NCI-H2029 (cell line): ENCODE results near the gene TBXAS1.

Experiments used
- DNase-seq: peaks from one replicate; lab custom pipeline; 2025; lab: John Stamatoyannopoulos, UW

Gene TBXAS1

DNA sequence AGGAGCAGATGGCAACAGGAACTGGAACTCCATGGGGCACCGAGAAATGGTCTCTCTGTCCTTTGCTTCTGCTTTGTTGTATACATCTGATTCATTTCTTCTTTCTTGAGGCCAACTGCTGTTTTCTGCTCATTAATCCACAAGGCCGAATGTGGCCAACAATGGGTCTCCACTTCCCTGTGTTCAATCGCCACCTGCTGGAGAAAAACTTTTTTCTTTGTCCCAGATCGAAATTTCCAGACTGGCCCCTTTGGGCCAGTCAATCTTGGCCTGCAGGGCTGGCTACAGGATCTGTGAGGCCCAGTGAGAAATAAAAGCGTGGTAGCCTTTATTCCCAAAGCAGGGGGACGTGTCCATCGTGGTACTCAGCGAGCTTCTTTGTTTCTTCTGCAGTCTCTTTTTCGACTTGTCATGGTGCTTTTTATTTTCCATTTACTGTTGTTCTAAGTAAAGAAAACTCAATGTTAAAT lies 174.9 kb downstream of the TBXAS1 start:
- DNase-seq = no peak

DNA sequence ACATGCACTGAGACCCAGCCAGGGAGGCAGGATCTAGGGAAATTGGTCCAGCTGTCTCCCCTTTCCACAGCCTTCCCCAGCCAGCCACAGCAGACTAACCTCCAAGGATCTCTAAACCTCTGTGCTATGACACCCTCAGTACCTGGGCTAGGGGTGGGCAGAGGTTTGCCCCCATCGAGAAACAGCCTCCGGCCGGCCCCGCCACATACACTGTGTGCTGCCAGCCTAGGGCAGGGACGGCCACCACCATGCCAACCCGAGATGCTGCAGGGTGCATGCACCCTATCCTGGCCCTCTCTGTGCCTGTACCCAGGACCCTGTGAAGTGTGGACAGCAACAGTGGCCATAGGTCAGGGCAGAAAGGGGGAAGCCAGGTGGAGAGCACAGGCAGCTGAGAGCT lies 175.6 kb downstream of the TBXAS1 start:
- DNase-seq = no peak

DNA sequence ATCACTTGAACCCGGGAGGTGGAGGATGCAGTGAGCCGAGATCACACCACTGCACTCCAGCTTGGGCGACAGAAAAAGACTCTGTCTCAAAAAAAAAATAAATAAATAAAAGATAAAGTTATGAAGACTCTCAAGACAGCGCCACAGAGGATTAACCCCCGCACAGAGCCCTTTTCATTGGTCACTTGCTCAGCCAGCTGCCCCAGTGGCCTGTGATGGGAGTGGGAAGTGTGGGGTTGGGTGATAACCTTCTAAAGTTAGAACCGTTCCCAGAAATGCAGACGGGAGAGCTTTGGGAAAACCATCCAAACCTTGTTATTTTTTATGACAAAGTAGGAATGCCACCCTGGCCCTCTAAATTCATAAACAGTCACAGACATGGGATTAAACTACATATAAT lies 176.3 kb downstream of the TBXAS1 start:
- DNase-seq = no peak

DNA sequence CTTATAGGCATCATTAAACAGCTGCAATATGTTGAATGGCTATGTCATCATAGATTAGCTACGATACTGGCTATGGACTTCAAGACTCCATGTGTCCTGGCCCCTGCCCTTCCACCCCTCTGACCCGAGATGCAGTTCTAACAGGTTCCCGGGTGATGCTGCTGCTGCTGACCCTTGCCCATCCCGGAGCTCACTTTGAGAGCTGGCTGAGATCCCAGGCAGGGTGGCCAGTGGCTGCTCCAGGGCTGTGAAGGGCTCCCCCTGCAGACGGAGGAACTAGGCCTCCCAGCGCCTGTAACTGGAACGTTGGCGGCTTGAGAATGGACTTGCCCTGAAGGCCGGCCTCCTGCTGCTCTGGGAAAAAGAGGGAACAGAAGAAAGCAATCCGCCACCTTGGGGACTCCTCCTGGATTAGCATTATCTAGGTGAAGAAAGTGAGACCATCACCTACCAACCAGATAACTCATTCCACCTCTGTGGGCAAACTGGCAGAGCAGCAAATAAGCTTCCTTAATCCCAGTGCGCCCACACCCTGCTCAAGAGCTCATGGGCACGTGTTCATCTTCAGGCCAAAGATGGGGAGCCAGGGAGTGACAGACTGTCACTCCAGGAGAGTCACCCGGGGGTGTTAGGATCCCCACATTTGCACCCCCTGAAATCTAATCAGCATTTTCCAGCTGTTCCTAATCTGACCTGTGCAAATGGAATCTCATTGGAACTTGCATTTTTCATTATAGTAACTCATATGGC lies 176.9 kb downstream of the TBXAS1 start:
- no peak for DNase-seq

DNA sequence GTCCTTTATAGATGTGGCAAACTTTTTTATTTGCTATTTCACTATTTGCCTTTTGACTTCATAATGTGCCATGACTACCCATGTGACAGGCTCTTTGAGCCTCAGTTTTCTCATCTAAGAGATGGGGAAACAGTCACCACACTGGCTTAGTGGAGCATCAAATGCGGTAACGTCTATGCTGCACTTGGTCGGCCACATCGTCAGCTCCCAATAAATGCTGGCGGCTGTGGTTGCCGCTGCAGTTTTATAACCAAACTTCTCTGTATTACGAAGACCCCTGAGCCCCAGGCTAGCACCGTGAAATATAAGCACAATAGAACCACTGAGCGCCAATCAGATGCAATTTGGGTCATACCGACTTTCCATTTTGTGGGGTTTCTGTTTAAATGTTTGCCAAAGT lies 177.5 kb downstream of the TBXAS1 start:
- no peak for DNase-seq

DNA sequence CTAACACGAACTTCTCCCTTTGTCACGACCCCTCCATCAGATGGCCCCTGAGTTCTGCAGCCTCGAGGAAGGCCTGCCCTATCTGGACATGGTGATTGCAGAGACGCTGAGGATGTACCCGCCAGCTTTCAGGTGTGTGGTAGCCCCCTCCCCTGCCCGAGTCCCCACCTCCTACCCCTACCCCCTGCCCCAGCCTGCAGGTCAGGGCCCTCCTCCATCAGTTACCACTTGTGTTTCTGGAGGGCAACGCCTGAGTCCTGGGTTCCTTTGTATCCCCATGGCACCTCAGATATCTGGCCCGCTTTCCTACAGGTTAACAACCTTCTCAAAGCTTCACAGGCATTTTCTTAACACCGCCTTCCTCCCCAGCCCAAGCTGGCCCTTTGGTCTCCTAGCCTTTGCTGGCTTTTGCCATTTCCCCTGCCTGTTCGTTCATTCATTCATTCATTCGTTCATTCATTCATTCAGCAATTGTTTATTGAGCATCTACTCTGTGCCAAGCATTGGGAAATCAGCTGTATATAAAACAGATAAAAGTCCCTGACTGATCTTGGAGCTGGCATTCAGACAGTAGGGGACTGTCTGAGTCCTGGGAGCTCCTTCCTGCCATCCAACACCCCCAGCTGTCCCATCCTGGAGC lies 178.1 kb downstream of the TBXAS1 start:
- DNase-seq = no peak

DNA sequence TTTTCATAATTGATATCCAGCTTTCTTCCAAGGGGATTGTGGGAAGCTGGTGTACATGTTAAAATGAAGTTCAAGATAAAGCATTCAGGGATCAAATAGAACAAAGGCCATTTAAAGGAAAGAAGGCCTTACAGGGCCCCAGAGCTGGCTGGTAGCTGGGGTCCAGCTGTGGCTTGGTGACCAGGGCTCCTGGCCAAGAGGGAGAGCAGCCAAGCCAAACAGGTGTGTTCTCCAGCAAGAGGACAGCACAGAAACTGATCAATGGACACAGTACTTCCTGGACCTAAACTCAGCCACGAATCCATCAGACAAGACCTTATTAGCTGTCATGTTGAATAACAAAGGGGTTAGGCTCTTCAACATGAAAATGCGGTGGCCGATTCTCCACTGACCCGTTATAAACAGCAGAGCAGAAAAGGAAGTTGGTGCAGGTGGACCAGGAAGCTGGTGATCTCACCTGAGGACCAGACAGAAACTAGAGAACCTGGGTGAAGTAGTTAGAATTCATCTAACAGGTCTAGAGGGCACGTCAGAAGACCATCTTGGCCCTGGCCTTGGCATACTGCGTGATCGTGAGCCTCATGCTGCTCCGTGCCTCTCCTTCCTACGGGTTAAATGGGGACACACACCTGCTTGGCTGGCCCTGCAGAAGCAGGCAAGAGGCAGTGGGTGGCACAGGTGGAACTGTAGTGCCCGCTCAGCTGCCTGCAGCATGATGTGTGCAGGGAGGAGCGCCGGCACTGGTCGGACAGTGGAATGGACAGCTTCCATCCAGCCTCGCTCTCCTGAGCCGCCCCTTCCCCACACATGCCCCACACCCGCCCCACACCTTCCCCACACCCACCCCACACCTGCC lies 179.9 kb downstream of the TBXAS1 start:
- DNase-seq = peak; percentile 84

DNA sequence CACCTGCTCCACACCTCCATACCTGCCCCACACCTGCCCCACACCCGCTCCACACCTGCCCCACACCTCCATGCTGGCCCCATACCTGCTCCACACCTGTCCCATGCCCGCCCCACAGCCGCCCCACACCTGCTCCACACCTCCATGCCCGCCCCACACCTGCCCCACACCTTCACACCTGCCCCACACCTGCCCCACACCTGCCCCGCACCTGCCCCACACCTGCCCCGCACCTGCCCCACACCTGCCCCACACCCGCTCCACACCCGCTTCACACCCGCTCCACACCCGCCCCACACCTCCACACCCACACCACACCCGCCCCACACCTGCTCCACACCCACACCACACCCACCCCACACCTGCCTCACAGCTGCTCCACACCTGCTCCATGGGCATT lies 180.7 kb downstream of the TBXAS1 start:
- DNase-seq = peak; percentile 49

DNA sequence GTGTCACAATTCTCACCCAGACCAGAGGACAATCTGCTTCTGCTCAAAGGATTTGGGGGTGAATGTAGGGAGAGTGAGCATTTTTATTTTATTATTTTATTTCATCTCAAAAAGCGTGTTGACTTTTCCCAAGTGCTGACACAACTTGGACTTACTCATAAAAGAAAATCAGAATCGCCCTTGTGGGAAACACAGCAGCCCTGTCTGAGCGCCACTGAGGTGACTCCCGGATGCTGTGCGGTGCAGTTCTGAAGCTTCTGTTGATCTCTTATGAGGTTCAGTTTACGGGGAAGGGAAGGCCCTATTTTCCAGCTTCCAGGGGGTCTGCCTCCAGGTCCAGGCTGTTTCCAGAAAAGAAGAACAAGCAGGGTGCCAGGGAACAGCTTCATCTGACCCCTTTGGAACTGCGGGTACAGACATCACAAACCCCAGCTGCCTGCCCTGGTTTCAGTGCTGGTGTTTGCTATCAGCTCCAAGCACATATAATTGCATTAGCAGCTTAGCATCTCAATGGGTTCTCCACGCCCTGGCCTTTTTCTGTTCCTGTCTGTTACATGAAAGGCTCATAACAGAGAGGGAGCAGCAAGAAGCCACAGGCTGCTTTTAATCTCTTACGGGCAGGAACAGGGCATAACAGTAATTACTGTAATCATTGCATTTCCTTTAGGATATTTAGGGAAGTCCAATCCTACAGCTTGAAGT lies 181.3 kb downstream of the TBXAS1 start:
- no peak for DNase-seq

DNA sequence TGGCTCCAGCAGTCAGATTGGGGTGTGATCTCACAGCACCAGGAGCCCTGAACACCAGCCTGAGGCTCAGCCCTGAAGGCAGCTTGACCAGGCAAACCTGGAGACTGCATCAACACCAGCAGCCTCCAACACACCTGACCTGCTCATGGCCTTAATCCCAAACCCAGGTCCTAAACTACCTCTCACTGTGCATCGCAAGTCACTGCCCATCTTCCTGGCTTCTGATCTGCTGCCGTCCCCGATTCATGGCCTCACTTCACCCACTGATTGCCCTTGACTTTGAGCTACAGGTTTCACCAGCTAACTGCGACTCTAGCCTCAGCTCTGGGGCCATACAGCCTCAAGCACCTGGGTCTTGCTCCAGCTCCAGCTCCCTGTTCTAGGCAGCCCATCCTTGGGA lies 184.6 kb downstream of the TBXAS1 start:
- no peak for DNase-seq

DNA sequence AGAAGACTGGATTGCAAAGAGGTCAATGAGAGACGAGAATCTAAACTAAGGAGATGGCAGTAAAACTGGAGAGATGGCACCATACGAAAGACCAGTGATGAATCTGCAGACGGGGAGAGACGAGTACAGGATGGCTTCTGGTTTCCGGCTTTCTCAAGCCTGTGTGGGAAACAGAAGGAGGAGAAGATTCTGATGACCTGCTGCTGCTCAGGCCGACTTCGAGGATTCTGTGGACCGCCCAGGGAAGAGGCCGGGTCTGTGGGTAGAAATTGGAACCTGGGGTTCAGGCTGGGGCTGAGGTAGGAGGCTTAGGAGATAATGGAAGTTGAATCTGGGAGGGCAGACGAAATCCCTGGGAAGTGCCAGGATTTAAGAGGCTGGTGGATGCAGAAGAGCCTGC lies 185.1 kb downstream of the TBXAS1 start:
- DNase-seq = no peak

DNA sequence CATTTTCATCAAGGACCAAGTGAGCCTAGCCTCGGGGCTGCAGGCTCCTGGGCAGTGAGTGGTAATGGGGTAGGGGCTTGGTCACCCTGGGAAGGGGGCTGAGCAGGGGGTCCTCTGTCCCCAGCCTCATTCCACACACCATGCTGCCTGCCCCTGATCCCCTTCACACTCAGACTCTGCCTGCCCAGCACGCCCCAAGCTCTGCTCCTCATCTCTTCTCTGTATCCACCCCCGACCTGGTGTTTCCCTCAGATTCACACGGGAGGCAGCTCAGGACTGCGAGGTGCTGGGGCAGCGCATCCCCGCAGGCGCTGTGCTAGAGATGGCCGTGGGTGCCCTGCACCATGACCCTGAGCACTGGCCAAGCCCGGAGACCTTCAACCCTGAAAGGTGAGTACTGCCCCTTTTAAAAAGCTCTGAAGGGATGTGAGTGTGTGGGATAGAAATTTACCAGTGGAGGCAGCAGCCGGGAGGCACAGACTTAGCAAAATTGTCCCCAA lies 186.5 kb downstream of the TBXAS1 start:
- DNase-seq = no peak

DNA sequence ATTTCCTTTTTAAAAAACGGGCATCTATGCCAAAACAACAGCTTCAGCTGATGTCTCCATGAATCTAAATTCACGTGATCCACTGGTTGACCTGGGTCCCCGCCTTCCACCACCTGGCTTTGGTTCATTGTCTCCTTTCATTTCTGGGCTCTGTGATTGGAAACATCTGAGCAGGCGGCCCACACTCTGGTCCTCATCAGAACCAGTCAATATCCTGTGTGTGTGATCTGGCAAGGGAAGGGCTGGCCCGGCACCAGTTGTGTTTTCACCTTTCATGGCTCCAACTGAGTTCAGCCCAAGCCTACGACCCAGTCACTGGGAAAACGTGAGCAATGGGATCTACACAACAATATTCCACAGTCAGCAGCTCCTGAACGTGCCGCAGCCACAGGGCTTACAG lies 187.5 kb downstream of the TBXAS1 start:
- DNase-seq = no peak

DNA sequence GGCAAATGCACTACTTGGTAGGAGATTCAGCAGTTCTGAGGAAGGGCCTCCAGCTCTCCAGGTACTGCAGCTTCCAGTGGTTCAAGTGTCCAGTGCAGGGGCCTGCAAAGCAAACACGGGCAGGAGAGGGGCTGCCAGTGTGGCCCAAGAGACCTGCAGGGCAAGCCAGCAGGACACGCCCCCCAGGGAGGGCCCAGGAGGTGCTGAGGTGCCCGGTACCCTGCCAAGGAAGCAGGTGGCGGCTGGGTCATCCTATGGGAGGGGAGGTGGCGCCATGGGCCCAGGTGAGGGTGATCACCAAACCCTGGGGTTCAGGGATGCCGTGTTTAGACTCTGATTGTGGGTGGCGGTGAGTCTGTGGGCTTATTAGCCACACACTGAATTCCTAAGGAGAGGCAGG lies 188.0 kb downstream of the TBXAS1 start:
- no peak for DNase-seq

DNA sequence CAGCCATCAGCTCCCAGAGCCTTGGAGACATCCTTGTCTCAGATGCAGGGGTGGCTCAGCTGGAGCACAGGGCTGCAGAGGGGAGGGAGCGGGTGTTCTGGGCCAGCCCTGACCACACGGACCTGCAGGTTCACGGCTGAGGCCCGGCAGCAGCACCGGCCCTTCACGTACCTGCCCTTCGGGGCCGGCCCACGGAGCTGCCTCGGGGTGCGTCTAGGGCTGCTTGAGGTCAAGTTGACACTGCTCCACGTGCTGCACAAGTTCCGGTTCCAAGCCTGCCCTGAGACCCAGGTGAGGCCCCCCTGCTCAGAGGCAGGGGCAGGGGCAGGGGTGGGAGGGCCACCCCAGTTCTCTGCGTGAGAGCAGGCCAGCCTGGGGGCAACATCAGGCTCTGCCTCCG lies 188.5 kb downstream of the TBXAS1 start:
- no peak for DNase-seq

DNA sequence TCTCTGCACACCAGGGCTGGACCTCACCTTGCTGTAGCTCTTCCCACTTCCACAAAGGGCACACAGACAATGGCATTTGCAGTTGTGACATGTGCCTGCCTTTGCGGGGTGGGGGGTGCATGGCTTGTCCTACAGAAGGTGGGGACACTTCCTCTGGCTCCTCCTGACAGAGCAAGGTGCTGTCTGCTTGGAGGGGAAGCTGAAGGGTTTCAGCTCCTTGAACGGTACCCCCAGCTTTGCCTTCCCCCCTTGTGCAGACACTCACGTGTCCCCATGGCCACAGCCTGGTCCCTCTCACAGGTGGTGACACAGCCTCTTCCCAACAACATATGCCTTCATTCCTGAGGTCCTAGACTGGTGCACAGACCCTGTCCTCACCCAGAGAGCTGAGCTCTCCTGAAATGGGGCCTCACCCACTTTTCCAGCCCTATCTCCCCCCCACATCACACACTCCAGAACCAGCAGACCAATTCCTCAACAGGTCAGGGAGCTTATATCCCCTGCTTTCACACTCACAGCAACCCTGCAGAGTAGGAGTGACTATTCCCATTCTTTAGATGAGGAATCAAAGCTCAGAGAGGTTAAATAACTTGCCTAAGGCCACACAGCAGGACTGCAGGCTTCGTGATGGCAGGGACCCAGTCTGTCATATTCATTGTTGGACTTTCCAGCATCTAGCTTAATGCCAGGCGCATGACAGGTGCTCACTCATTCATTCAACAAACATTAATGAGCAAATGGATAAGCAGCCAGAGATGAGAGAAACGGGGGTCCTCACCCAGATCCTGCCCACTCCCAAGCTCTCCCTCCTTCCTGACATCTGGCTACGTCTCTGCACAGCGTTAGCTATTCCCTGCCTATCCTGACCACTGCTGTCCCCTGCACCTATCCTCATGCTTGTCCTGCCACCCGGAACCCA lies 189.3 kb downstream of the TBXAS1 start:
- DNase-seq = no peak

DNA sequence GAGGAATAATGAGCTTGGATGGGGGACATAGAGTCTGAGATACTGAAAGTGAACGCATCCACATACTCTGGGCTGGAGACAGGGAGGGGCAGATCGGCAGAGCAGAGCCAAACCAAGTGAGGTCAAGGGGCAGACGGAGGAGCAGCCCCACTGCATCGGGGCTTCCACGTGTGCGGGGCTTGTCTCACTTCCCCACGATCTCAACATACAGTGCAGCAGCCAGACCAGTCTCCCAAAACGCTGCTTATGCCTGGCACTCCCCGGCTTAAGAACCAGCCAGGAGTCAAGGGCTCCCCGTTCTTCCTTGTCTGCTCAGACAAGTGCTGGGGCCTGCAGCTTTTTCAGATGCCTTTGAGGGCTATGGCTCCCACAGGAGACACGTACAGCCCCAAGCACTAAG lies 190.1 kb downstream of the TBXAS1 start:
- no peak for DNase-seq

DNA sequence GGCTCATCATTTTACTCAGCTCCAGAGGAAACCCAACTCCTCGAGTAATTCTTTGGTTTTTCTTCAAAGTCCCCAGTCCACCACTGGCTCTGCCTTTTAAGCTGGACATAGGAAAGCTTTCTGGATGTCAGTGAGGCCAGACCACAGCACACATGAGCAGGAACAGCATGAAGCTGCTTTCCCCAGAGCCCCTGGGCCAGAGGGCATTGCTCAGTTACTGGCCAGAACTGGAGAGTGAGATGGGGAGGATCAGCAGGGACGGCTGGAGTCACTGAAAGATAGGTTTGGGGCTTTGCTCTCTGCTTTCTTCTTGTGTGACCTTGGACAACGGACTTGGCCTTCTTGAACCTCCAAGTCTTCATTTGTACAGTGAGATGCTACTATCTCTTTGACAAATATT lies 190.5 kb downstream of the TBXAS1 start:
- no peak for DNase-seq

DNA sequence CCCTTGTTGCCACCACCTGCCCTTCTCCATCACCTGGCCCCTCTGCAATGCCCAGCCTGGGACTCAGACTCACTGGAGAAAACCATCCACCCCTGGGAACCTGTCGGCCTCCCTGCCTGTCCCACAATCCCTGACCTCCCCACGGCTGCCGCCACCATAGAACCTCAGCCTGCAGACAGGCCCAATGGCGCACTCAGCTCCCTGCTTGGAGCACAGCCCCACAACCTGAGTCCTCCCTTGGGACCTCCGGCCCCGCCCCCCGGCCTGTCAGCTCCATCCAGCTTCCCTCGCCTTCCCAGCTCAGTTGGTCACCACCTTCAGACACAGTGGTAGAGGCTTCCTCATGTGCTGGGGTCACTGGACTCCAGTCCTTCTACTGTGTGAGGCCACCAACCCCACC lies 192.5 kb downstream of the TBXAS1 start:
- DNase-seq = no peak

DNA sequence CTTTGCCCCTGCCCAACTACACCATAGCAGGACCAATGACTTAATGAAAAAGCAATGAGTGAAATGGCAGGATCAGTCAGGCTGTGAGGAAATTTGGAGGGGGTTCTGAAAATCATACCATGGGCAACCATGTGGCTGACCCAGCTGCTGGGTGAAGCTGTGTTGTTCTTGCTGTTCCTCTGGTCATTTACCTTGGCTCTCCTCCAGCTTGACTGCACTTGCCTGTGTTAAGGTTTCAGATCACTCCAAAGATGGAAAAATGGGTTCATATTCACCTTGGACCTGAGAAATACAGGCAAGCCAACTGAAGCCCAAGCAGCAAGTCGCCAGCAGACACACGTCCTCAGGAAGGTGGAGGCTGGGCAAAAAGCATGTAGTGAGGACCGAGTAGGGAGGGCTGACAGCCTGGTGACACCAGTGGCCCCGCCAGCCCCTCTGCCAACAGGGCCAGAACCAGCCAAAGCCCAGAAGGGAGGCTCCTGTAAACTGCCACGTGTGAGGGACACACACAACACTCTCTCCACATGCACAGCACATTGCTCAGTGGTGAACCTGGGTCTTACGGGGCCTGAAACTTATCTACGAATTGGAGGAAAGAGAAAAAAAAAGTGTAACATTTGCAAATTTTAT lies 193.6 kb downstream of the TBXAS1 start:
- peak; percentile 43 for DNase-seq

DNA sequence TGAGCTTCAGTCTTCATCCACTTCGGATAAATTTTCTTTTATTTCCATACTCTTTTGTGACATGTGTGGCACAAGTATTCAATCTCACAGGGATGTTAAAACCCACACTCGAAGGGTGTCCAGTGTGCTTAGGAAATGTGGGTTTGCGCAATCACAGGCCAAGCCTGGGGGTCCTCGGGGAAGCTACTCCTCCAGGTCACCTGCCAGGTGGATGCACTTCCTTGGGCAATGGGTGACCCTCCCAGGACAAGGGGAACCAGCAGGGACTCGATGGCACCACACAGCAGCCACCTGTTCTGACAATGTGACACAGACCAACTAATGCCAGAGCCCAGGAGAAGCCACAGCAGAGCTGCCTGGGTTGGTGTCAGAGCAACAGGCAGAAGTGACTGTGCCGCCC lies 194.7 kb downstream of the TBXAS1 start:
- DNase-seq = no peak
